Activated CD4-positive, alpha-beta T cell treated with anti-CD3 and anti-CD28 coated beads, Interleukin-2, amount 50 U/mL, for 4 hours (primary cell): ENCODE data around the gene DNHD1.
A peak's percentile ranks its signal among the peaks of the same experiment; 100 is the strongest.

ENCODE experiments used
- DNase-seq, 2 experiments: peaks; one replicate each; pipeline ENCODE4 v3.0.0-alpha.2; 2020

The DNHD1 gene, protein sequence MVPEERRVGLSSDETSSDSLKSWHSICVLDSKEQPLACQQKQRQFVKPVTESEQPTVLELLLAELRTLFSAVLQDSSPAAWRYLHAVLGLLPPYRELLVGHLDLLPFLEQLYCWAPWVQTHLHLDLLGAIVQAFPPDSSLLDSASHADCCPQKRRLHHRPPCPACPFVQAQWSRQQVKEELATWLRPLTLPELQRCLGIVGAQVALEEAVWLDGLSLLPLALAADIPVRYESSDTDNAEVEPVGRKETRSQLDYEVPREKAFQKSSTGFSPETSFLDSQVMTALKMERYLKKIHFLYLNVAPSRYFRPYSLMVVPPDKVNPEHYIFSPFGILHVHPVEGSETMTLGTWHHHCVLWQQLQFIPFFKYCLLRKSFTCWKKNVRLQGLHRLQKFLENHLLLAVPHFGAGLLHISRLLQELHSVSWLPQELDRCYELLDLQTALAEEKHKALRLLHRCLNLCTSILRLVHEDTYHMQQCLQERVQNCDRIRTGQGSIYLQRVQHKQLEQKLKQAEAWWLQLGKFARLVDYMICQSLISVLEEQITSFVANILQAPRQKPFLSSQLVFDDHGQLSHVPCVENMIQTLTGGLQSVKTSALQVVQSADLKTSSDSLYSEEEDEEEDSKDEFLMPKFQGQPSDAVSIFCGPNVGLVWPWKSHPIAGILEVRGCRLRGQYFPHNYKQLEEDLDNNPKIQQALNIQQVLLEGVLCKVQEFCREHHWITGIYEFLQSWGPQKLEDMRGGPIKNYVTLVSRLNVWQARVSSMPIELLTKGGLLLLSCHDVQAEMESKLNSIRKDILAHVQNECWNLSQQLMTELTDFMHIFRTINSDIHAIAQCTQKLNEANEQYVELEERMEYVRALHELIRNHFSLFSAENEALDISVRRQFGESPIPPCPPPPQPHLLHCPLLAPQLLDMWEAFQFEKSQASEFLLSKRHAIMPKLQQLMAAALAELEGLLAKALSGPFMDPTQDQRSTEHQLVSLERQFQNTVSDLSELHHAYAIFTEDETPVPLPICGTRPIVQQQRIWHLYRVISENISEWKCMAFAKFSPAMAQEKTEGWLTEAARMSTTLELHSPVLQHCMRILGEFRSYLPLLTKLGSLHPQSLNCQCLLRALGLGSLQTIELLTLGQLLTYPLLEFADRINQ (N-terminal part only)

DNA sequence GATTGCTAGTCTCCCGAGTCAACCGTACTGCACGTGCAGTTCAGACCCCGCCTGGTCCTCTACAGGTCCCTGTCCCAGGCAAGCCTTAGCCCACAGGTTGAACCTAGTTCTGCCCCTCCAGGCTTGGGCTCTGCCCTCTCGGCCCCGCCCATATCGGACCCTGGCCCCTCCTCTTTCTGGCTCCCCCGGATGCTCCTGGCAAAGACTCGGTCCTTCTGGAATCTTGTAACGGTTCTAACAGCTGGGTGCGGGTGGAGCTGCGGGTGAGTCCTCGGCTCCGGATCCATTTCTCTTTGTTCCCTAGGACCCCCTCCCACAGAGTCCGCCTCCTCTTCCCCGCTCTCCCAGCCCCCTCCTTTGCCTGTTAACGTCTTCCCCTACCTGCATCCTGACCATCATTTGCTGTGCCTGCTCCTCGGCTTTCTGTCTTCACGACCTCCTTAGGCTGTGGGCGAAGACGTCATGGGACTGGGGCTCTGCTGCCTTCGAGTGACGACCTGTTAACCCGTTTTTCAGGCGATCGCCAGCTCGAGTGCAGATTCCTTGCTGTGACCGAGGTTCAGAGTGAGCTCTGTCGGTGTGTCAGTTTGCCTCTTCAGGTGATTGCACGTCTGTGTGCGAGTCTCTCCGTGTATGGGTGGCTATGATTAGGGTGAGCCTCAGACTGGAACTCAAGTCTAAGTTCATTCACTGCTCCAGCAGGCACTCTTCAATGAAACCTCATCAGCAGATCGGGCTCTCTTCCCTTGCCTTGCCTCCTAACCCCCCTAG is at the start of gene DNHD1:
Gene DNHD1 (plus strand): TSS at position 212 of the 771 bp plus-strand sequence. CDS start 936 bp downstream, outside the sequence.
- DNase-seq: no peak

DNA sequence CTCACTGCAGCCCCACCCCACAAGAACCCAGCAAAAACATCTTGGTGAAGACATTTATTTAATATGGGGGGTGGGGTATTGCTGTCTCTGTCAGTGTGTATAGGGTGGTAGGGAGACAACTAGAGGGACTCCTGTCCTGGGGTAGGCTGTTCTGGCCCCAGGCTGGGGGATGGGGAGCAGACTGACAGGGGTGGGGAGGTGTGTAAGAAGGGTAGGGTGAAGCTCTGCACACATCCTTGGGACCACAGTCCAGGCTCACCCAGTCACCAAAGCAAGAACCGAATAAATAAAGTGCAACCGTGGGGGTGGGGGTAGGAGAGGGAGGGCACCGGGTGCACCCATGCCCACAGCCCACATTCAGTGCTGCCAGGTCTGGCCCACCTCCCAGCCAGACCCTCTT is 48.5 kb upstream of the DNHD1 start:
- no peak for DNase-seq

DNA sequence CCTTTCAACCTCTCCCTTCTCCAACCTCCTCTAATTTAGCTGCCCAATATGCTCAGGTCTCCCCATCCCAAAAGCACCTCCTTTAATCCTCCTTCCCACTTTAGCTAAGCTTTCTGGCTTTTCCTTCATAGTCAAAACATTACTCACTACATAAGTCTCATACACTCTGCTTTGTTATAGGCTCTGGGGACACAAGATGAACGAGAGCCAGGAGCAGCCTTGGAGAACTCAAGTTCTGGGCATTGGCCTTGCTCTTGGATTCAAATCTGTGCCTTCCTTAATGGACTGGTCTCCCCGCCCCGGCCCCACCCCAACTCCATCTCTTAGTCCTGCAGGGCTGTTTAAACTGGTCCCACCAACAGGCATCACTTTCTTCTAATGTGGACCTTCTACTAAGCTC is 44.9 kb upstream of the DNHD1 start:
- no peak for DNase-seq

DNA sequence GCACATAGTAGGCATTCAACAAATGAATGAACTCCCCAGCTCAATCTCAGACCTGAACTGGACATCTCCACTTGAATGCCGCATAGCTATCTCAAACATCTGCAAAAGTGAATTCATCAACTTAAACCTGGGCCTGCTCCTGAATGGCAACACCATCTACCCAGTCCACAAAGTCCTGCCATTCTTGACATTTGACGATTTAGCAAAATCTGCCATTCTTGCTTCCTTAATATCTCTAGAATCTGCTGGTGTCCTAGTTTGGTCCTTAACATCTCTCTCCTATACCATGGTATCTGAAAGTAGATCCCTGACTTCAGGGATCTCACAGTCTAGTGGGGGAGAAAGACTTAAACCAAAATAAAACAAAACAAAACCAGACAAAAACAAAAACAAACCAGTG is 43.9 kb upstream of the DNHD1 start:
- DNase-seq: no peak

DNA sequence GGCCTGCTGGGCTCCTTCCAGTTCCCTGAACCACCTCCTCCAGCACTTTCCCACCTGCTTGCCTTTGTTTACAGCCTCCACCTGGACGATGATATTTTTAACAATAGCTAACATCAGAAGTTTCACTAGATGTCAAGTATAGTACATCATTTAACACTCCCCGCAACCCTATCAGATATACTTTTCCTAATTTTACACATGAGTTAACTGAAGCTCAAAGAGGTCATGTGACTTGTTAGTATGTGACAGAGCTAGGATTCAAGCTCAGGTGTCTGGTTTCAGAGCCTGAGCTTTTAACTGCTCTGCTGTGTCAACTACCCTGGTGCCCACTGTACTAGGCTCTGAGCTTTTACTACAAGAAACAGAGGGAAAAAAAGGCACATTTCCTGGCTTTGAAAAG is 42.0 kb upstream of the DNHD1 start:
- no peak for DNase-seq

DNA sequence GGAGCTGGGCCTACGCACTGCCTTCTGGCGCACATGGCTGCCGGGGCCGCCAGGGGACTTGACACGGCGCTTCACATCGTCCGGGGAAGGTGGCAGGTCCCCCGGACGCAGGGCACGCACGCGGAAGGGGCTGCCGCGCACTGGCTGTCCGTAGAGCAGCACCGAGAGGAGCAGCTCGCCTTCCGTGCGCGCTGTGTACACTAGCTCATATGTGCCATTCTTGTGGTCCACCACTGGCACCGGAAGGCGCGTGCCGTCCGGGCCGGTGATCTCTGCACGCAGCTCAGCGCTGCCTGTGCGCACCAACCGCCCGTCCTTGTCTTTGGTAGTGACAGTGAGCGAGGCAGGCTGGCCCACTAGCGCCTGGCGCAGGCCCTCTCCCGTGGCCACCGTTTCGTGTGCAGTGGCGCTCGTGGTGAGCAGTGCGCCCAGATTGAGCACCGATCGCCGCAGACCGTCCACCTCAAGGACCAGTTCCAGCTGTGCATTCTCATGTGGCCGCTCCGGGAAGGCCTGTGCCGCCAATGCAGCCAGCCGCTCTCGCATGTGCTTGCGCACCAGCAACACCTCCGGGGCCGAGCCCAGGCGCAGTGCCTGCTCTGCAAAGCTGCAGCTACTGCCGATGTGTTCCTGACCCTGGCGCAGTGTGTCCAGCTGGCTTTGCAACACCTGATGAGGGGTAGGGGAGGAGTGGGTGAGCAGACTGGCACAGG is 40.6 kb upstream of the DNHD1 start:
- DNase-seq: no peak

DNA sequence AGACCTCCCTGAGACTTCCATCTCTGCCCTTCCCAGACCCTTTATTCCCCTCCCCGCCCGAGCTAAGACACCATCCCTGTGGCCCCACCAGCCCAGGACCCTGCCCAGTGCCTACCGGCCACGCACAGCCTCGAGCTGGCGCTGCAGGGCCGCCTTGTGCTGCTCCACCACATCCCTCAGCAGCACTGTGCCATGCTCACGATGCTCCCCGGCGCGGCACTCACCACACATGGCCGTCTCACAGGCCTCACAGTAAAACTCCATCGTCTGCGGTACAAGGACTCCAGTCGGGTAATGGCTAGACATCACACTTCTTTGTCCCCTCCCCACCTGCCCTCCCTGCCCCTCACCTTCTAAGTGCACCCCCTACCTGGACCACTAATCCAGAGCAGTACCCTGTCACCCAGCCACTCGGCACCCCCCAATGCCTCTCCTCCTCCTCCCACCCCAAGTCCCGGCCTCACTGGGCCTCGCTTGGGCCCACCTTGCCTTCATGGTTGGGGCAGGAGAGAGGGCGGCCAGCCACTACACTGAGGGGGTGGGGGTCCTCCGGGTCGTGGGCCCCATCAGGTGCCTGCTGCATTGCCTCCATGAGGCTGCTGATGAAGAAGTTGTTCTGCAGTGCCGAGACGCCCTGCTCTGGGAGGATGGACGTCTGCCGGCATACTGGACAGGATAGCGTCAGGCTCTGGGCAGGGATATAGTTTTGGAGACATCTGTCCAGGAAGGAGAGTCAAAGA is 39.3 kb upstream of the DNHD1 start:
- DNase-seq: no peak

DNA sequence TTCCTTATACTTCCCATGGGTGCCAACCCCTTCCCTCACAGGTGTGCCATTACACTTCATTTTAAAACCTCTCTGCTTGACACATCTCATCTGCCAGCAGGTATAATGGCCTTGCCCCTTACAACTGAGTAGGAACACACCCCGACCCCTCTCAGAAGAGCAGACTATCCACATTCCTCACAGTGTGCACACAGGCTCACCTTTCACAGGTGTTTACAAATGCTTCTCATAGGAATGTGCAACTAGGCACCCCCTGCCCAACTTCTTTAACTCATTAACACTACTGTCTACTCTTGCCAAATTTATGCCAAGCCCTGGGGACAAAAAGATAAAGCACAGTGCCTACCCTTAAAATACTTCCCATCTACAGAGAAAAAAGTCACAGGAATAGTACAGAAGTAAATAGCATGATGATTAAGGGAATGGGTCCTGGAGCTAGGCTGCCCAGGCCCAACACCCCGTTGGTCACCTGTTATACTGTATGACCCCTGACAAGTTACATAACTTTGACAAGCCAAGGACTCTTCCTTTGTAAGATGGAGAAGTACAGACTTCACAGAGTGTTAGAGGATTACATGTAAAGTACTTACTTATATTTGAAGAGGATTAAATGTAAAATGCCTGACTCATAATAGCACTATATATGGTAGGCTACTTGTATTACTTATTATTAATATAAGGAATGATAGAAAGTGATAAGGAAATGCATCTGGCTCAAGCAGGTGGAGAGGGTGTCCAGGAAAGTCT is 38.6 kb upstream of the DNHD1 start:
- DNase-seq: no peak

DNA sequence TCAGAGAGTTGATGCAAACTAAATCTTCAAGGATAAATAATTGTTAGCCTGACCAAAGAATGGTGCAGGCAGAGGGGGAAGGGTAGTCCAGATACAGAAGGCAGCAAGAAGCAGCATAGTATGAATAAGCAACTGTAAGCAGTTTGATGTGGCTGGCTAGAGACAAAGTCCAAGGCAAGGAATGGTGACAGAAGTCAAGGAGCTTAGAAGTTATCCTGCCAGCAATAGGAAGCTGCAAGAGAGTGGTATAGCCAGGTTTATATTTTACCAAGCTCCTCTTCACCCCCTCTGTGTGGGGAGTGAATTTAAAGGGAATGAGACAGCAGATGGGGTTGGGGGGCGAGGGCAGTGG is 38.0 kb upstream of the DNHD1 start:
- DNase-seq: no peak

DNA sequence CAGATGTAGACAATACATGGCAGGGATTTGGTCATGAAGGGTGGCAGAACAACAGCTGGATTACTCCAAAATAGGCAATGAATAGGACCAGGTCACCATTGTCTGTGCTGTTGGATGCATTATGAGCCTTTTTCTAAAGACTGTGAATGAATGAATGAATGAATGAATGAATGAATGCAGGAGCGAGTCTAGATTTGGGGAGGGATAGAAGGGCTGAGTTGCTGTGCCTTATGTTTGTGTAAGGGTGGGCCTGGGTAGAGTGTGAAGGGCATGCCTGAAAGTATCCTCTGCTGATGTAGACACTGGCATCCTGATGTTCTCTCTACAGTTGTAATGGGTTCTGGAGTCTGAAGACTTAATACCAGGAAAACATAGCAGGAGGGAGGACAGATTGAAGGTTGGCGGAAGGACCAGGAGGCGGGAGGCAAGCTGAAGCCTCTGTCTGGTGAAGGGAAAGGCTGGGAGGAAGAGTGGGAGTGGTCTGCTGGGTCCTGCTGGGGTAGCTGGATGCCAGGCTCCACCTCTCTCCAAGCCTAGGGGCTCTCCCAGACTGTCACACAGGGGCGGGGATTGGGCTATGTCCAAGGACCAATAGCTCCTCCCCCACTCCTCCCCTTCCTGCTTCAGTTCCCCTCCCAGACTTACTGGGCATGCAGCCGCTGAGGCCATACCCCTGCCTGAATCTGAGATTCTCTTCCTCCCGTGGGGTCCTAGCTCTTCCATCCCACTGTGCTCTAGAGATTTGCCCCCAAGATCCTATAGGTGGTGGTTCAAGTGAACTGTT is 28.2 kb upstream of the DNHD1 start:
- no peak for DNase-seq

DNA sequence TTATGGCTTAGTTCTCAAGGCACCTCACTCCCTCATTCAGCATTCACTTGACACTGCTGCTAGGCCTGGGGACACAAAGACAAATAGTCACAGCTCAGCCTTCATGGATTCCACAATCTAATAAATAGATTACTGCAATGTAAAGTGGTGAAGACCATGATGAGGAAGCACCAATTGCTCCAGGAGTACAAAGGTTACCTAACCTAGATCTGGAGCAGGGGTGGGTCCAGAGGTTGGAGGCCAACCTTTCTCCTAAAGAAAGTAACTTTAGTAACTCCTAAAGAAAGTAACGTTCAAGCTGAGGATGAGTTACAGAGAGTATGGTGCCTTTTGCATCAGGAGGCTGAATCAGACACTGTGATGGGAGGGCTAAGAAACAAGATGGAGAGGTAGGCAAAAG is 27.5 kb upstream of the DNHD1 start:
- no peak for DNase-seq

DNA sequence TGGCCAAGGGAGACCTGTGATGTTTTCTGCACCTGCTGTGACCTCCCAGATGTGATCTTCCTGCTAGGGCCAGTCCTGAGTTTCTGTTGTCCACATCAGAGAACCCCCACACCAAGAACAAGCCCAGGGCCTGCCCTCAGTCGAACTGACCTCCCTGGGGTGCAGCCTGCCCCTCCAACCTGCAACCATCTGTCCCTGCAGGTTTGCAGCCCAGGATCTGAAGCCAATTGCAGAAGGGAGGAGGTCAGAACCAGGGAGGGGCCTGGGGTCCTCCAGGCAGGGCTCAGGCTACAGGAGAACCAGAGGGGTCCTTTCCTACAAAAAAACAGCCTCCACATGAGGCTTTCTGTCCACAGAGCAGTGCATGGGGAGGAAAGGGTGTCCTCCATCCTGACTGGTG is 24.1 kb upstream of the DNHD1 start:
- DNase-seq: no peak

DNA sequence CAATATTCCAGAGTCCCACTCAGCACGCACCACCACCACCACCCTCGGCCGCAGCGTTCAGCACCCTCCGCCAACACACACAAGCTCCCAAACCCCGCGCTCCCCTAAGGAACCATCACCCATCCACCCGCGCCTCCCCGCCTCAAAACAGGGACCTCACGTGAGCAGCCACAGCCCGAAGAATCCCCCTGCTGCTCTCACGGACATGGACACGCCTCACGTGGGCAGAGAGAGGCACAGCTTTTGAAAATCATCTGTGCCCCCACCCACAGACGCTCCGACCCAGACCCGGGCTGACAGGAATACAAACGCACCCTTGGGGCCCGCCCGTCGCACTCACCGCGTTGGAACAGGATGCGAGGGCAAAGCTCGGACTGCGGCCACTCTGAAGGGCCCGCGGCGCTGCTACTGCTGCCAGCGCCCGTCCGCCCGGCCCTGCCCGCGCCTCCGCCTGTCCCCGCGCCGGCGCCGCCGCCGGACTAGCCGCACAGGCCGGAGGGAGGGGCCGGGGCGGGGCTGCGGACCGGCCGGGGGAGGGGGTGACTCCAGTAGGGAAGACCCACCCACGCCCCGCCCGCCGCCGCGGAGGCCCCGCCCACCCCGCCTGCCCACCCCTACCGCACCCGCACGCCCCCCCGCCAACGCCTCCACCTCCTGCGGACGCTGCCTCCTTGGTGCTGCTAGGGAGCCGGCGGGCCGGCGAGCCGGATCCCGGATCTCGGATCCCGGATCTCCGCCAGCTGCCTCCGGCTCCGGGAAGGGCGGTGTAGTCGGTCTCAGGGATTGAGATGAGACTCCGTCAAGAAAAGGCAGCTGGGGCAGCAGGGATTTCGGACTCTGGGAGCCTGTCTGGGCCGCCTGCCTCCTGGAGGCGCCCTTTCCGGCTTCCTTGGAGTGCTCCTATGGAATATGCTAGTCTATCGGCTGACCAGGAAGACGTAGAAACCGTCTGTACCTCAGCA is 23.3 kb upstream of the DNHD1 start, which contains the start of gene TRIM3:
Gene TRIM3 (minus strand): TSS at position 491 of the 962 bp plus-strand sequence. CDS start 8,246 bp downstream, outside the sequence.
- DNase-seq: peak; percentile 60 to 67

DNA sequence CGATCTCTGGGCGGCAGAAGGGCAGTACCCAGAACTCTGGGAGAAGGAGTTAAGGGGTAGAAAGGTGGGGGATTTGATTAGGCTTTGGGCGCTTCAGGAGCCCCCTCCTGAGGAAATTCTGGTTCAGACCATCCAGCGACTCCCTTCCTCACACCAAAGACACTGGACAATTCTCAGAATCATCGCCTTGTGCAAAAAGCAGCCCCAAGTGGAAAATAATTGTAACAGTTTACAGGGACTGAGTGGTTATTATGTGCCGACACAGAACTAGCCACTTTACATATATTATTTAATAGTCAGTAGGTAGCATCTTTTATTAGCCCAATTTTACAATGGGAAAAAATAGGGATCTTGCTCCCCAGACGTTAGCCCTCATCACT is 22.7 kb upstream of the DNHD1 start:
- no peak for DNase-seq

DNA sequence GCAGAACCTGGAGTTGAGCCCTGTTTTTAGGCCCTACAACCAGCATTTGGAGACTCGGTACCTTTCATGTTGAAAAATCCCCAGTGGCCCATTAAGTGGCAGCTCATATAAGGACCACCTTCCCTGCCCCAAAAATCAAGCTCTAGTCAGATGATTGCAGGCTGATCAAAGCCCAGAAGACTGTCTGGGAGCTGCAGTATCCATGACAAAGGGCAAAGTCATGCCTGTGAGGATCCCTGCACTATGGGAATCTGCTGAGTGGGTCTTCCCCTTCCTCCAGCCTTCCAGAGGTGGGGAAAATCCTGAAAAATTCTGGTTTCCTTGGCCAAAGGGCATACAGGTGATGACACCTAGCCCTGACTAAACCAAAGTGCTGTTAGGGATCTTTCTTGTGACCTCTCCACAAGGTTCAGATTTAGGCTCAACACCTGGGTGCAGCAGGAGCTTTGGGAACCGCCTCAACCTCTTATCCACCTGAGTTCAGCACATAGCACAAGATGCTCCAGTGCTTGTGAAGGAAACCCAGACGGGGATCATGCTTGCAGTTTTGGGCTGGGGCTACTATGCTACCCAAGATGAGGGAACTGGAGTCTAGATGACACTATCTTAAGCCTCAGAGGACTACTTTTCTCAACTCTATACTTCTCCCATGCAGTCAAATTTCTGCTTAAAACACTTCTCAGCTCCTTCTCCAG is 22.1 kb upstream of the DNHD1 start:
- no peak for DNase-seq

DNA sequence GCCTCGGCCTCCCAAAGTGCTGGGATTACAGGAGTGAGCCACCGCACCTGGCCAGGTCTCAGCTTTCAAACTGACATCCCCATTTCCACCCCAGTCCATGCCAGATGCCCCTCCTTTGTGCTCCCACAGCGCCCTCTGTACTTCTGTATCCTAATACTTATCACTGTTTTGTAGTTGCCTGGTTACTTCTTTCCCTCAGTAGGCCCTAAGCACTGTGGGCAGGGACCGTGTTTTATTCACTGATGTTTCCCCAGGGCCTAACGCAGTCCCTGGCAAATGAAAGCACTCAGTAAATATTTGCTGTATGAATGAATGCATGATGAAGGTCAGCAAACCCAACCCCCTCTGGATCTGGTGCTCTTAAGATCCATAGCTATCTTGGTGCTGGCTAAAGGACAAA is 21.1 kb upstream of the DNHD1 start:
- no peak for DNase-seq

DNA sequence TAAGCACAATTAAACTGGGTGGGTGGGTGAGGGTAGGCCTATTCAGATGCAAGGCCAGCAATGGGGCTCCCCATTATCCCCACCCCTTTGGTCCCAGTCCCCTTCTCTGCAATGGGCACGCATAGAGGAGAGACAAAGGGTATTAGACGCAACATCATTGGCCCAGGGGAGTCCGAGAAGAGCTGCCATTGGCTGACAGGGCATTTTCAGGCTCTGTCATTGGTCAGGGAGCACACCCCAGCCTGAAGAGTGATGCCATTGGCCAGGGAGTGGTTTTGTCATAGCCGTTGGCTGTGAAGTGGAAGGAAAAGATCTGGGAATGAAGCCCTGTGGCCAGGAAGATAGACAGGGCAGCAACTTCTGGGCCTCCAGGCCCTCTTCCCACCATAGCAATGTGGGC is 20.5 kb upstream of the DNHD1 start:
- no peak for DNase-seq
